Liver (tissue), 3 donors: ENCODE measurements around the gene SHB.

Experiments
- GABPA ChIP-seq, 2 donors: IDR thresholded peaks in 1 of 2; conservative IDR thresholded peaks in 1 of 2; 2 replicates each; pipeline ENCODE4 v1.6.1; 2016; ENCODE audit warnings: antibody characterized with exemption in 2 of 2, mild to moderate bottlenecking in 1 of 2, moderate library complexity in 1 of 2
- TAF1 ChIP-seq: conservative IDR thresholded peaks from 2 replicates; pipeline ENCODE4 v1.6.1; 2016; ENCODE audit warnings: antibody characterized with exemption, mild to moderate bottlenecking
- TF ChIP-seq, protein P1 (sequence below): fragments of 150-350 bp; IDR thresholded peaks from 2 replicates; pipeline ENCODE4 v1.5.1; 2017; ENCODE audit warnings: improper control_type of control experiment, low read depth, low read length; ENCODE audit not compliant: missing input control
- TF ChIP-seq, protein P2 (sequence below): IDR thresholded peaks from 2 replicates; pipeline ENCODE4 v1.6.1; 2016; ENCODE audit warnings: antibody characterized with exemption
- TF ChIP-seq, protein P3 (sequence below): IDR thresholded peaks from 2 replicates; pipeline ENCODE4 v1.6.1; 2016; ENCODE audit warnings: antibody characterized with exemption
- donor health status: healthy.
- donor health status: healthy.

DNA sequence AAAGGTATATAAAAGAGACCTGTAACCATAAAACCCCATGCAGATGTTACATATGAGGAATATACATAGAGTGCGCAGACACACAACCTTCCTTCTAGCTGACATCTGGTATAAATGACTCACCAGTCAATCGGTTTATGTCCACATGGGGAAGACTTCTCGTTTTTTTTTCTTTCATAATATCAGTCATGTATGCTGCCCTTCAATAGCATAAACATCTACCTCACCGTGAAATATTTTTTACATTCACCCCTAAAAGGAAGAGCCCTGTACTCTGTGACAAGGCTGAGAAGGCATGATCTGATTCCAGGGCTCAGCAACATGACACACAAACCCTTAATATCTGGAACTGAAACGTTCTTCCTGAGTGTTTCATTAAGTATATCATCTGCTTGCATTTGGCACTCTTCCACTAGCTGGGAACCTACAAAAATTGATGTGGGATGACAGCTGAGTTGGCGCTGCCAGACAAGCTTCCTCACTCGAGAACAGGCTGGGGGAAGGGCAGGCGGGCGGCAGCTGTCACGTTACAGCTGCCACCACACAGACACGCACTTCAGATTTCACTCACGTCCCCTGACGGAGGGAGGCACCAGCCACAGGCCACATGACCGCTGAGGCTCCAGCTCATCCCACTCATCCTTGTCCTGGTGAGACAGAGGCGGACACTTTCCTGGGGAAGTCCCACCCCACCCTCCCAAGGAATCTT lies 74.2 kb downstream of the SHB start:
- TF ChIP-seq, protein P1, sequence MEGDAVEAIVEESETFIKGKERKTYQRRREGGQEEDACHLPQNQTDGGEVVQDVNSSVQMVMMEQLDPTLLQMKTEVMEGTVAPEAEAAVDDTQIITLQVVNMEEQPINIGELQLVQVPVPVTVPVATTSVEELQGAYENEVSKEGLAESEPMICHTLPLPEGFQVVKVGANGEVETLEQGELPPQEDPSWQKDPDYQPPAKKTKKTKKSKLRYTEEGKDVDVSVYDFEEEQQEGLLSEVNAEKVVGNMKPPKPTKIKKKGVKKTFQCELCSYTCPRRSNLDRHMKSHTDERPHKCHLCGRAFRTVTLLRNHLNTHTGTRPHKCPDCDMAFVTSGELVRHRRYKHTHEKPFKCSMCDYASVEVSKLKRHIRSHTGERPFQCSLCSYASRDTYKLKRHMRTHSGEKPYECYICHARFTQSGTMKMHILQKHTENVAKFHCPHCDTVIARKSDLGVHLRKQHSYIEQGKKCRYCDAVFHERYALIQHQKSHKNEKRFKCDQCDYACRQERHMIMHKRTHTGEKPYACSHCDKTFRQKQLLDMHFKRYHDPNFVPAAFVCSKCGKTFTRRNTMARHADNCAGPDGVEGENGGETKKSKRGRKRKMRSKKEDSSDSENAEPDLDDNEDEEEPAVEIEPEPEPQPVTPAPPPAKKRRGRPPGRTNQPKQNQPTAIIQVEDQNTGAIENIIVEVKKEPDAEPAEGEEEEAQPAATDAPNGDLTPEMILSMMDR = no peak
- TF ChIP-seq, protein P2, sequence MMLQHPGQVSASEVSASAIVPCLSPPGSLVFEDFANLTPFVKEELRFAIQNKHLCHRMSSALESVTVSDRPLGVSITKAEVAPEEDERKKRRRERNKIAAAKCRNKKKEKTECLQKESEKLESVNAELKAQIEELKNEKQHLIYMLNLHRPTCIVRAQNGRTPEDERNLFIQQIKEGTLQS = no peak
- no peak for TF ChIP-seq GABPA (IDR thresholded peaks at IDR 0.05 in 1 of 2, conservative IDR thresholded peaks at IDR 0.05 in 1 of 2)
- TF ChIP-seq TAF1 = no peak
- TF ChIP-seq, protein P3, sequence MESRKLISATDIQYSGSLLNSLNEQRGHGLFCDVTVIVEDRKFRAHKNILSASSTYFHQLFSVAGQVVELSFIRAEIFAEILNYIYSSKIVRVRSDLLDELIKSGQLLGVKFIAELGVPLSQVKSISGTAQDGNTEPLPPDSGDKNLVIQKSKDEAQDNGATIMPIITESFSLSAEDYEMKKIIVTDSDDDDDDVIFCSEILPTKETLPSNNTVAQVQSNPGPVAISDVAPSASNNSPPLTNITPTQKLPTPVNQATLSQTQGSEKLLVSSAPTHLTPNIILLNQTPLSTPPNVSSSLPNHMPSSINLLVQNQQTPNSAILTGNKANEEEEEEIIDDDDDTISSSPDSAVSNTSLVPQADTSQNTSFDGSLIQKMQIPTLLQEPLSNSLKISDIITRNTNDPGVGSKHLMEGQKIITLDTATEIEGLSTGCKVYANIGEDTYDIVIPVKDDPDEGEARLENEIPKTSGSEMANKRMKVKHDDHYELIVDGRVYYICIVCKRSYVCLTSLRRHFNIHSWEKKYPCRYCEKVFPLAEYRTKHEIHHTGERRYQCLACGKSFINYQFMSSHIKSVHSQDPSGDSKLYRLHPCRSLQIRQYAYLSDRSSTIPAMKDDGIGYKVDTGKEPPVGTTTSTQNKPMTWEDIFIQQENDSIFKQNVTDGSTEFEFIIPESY = no peak
